CD4-positive, CD25-positive, alpha-beta regulatory T cell (primary cell): Measurements from ENCODE around the gene CSTB. TPM values are rescaled to one million over a fixed set of nuclear protein-coding genes. Genes with fewer than 3 reads are reported as not detected.
A peak's percentile ranks its signal among the peaks of the same experiment; 100 is the strongest.

Source experiments
- ATAC-seq, 2 donors: fragments of 150-1000 bp; cut with Tn5 transposase; one replicate each; pipeline ENCODE4 v1.10.0; 2021; ENCODE audit warnings: low read depth in 2 of 2, moderate number of reproducible peaks in 2 of 2, moderate library complexity in 1 of 2
- DNase-seq, 3 donors: peaks; one replicate each; pipeline versions ENCODE4 v3.0.0 to v3.0.0-alpha.2; 2012 to 2022; ENCODE audit warnings: mixed read lengths in 1 of 3
- H3K27ac ChIP-seq: one replicate; pipeline ENCODE4 v1.7.0; 2013; ENCODE audit warnings: mild to moderate bottlenecking, low read length; ENCODE audit not compliant: insufficient read depth, poor library complexity, severe bottlenecking
- H3K27me3 ChIP-seq: one replicate; pipeline ENCODE4 v1.7.0; 2013; ENCODE audit warnings: low read length; ENCODE audit not compliant: control insufficient read depth, insufficient read depth
- H3K36me3 ChIP-seq: one replicate; pipeline ENCODE4 v1.7.0; 2013; ENCODE audit warnings: mild to moderate bottlenecking, low read length, moderate library complexity; ENCODE audit not compliant: control insufficient read depth, insufficient read depth
- H3K4me1 ChIP-seq: 2 replicates; pipeline ENCODE4 v1.7.0; 2013; ENCODE audit warnings: mild to moderate bottlenecking, low read length; ENCODE audit not compliant: insufficient read depth, control insufficient read depth, poor library complexity, severe bottlenecking
- H3K4me3 ChIP-seq: one replicate; pipeline ENCODE4 v1.7.0; 2013; ENCODE audit warnings: low read depth, mild to moderate bottlenecking, low read length, moderate library complexity
- H3K9me3 ChIP-seq, 2 experiments: 1 replicate in 1 of 2; 2 replicates in 1 of 2; pipeline ENCODE4 v1.7.0; 2013; ENCODE audit warnings: low read length in 2 of 2, mild to moderate bottlenecking in 1 of 2, moderate library complexity in 1 of 2; ENCODE audit not compliant: control insufficient read depth in 2 of 2
- H3K27ac Mint-ChIP-seq, 3 donors: one replicate each; pipeline ENCODE4 v1.8.0; 2020 to 2022; ENCODE audit warnings: mild to moderate bottlenecking in 3 of 3, mixed read lengths in 3 of 3, moderate library complexity in 2 of 3
- H3K27me3 Mint-ChIP-seq: one replicate; pipeline ENCODE4 v1.8.0; 2022; ENCODE audit warnings: mild to moderate bottlenecking, mixed read lengths
- H3K36me3 Mint-ChIP-seq: one replicate; pipeline ENCODE4 v1.8.0; 2020; ENCODE audit warnings: mixed read lengths
- H3K4me1 Mint-ChIP-seq, 4 donors: one replicate each; pipeline ENCODE4 v1.8.0; 2020 to 2022; ENCODE audit warnings: mixed read lengths in 4 of 4, mild to moderate bottlenecking in 1 of 4
- H3K4me3 Mint-ChIP-seq, 4 donors: one replicate each; pipeline ENCODE4 v1.8.0; 2020 to 2022; ENCODE audit warnings: mild to moderate bottlenecking in 4 of 4, mixed read lengths in 4 of 4, moderate library complexity in 3 of 4
- H3K9me3 Mint-ChIP-seq, 7 donors: one replicate each; pipeline ENCODE4 v1.8.0; 2020 to 2022; ENCODE audit warnings: mixed read lengths in 7 of 7, mild to moderate bottlenecking in 3 of 7, moderate library complexity in 2 of 7
- polyA plus RNA-seq, 4 donors: library from polyadenylated mRNA; unstranded; fragments of 300-500 nt; fragmentation: Illumina TruSeq; gene quantifications; one replicate each; pipeline ENCODE4 v1.2.3, GENCODE V29; 2021
- total RNA-seq: library from RNA; stranded (reverse); gene quantifications from one replicate; pipeline ENCODE4 v1.2.3, GENCODE V29; 2022

CSTB gene
- total and polyA plus RNA-seq, 5 donors from 2014 or later, result 24.5 to 138 (median 84.2) TPM

DNA sequence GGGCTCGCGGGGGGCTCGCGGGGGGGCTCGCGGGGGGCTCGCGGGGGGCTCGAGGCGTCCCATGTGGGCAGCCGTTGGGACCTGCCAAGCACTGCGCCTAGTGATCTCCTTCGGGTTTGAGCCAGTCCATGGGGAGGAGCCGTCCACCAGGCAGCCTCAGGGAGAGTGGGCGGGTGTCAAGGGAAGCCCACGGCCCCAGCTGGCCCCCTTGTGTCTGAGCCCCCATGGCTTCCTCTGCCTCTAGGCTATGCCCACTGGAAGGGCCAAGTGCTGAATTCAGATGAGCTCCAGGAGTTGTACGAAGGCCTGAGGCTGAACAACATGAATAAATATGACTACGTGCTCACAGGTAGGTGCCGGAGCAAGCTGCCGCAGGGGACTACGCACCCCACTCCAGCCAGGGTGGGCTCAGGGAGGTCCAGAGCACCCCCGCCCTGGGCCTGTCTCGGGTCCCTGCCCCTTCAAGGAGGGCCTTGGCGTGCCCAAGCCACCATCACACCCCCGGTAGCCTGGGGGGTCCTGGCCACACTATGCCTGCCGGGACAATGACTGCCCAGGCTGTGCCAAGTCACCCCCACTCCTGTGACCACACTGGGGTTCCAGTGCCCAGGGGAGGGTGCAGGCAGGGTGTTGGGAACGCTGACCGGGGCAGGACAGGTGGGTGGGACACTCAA lies 34.5 kb downstream of the CSTB start:
- Mint-ChIP-seq H3K27me3 (no peaks in the 10 kb centered on the region), H3K27ac (no peak overlapping the region), H3K9me3 (no peaks in the 10 kb centered on the region), H3K36me3 (peaks cover 8% of the 10 kb centered on the region), H3K4me1 (peaks cover 0 to 4% (median 2%) of the 10 kb centered on the region in 4 donors), H3K4me3 (no peak overlapping the region)
- Histone ChIP-seq H3K4me3 (no peak overlapping the region), H3K27ac (no peak overlapping the region), H3K4me1 (no peaks in the 10 kb centered on the region), H3K27me3 (no peaks in the 10 kb centered on the region), H3K9me3 (no peaks in the 10 kb centered on the region), H3K36me3 (peaks cover 7% of the 10 kb centered on the region)
- no peak for DNase-seq
- no peak for ATAC-seq

DNA sequence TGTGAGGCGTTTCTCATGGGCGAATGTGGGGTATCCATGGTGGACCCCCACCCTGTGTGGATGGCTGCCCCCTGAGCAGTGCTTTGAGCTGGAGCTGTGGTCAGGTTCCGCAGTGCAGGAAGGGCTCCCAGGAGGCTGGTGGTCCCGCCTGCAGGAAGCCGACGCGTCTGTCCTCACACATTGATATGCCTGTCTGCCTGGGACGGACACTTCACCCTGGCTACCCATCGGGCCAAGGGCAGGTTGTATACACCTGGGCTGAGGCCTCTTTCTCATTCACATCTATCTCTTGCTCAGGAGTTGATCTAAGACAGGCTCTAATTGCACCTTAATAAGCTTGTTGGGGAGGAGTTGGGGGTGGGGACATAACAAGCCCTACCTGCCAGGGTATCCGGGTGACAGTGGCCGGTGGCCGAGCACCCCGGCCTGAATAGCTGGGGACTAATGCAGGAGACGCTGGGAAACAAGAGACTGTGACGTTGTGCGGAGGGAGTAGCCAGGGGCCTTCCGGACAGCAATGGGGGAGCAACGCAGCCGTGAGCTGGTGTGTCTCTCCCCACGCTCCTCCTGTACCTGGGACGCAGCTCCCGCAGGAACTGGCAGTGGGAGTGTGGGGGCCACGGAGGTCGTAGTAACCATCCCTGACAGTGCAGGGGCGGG lies 35.5 kb downstream of the CSTB start:
- peak overlapping the region in 1 of 4 donors; percentile 33 for H3K4me3 Mint-ChIP-seq
- H3K4me1 Mint-ChIP-seq, result peaks cover 0 to 4% (median 2%) of the 10 kb centered on the region in 4 donors
- no peaks in the 10 kb centered on the region for H3K27me3 ChIP-seq
- H3K27ac Mint-ChIP-seq, result no peak overlapping the region
- DNase-seq (peak in 2 of 3 donors; percentile 36 to 59), ATAC-seq (no peak)
- no peaks in the 10 kb centered on the region for H3K27me3 Mint-ChIP-seq
- H3K9me3 Mint-ChIP-seq, result no peaks in the 10 kb centered on the region
- peaks cover 3% of the 10 kb centered on the region for H3K36me3 Mint-ChIP-seq
- peaks cover 7% of the 10 kb centered on the region for H3K36me3 ChIP-seq
- no peak overlapping the region for H3K27ac ChIP-seq
- no peak overlapping the region for H3K4me3 ChIP-seq
- no peaks in the 10 kb centered on the region for H3K4me1 ChIP-seq
- no peaks in the 10 kb centered on the region for H3K9me3 ChIP-seq

DNA sequence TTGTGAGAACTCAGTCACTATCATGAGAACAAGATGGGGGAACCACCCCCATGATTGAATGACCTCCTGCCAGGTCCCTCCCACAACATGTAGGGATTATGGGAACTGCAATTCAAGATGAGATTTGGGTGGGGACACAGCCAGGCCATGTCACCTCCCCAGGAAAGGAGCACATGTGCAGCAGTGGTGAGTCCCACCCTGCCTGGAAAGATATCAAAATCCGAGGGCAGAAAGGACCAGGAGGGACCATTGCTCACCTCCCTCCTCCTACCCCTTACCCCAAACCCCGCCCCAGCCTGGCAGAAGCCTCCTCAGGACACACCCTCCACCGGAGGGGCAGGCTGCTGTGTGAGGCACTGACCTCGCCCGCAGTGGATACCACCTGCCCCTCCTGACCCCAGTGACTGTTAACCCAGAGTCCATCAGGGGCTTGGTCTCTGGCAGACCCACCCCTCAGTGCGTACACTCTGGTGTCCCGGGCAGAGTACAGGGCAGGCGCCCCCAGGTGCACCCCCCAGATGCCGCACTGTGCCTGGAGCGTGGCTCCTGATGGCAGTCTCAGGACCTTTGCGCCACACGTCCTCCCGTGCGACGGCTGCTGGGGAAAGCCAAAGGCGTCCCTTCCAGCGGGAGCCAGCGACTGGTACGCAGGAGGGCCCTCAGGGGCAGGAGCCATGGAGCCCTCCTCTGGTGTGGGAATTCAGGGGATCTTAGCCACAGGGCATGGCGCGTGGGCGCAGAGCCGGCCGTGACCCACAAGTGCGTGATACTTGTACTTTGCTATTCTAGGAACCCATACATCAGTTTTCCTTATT lies 36.3 kb downstream of the CSTB start:
- no peak for DNase-seq

DNA sequence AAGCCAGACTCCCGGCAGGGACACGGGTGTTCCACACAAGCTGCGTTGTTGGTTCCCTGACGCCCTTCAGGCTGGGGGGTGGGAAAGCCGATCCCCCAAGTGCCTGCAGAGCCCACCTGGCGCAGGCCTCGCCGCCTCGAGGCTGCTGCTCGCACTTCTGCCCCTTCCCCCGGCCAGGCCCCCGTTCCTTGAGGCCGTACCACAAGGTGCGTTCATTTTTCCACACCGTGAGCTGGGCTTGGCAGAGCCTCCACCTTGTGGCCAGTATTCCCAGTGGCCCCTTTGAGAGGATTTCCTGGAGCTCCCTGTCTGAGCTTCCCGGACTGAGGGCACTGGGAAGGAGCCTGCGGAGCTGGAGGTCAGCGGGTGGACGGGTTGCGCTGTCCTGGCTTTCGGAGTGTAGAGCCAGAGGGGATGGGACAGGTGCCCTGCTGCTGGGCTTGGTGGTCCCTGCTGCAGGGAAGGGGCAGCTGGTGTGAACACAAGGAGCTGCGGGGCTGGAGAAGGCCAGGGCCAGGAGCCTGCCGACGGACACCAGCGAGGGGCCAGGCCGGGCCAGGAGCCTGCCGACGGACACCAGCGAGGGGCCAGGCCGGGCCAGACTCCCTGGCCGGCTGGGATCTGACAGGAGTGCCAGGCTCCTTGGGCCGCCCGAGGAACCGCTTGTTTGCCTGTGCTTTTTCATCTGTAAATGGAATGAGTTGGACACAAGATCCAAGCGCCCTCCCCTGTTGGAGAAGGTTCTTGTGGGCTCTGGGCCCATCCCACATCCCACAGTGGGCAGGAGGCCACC lies 38.8 kb downstream of the CSTB start:
- Mint-ChIP-seq H3K9me3 (no peaks in the 10 kb centered on the region), H3K4me1 (peaks cover 0 to 17% (median 8%) of the 10 kb centered on the region in 4 donors), H3K27me3 (no peaks in the 10 kb centered on the region), H3K4me3 (no peak overlapping the region), H3K27ac (no peak overlapping the region), H3K36me3 (peaks cover 3% of the 10 kb centered on the region)
- H3K9me3 ChIP-seq, result no peaks in the 10 kb centered on the region
- no peak overlapping the region for H3K4me3 ChIP-seq
- peaks cover 14% of the 10 kb centered on the region for H3K4me1 ChIP-seq
- DNase-seq, result no peak
- no peak for ATAC-seq
- H3K36me3 ChIP-seq, result no peaks in the 10 kb centered on the region
- H3K27ac ChIP-seq, result no peak overlapping the region
- no peaks in the 10 kb centered on the region for H3K27me3 ChIP-seq

More for the DNA sequence above, 36.3 kb downstream of the CSTB start:
- H3K27ac Mint-ChIP-seq, result no peak overlapping the region
- ATAC-seq, result no peak
- H3K27me3 ChIP-seq, result no peaks in the 10 kb centered on the region
- no peaks in the 10 kb centered on the region for H3K9me3 ChIP-seq
- H3K36me3 Mint-ChIP-seq, result peaks cover 3% of the 10 kb centered on the region
- H3K4me1 Mint-ChIP-seq, result peaks cover 0 to 4% (median 2%) of the 10 kb centered on the region in 4 donors
- H3K4me3 ChIP-seq, result no peak overlapping the region
- peaks cover 6% of the 10 kb centered on the region for H3K36me3 ChIP-seq
- H3K27ac ChIP-seq, result no peak overlapping the region
- H3K4me1 ChIP-seq, result no peaks in the 10 kb centered on the region
- no peak overlapping the region for H3K4me3 Mint-ChIP-seq
- no peaks in the 10 kb centered on the region for H3K27me3 Mint-ChIP-seq
- no peaks in the 10 kb centered on the region for H3K9me3 Mint-ChIP-seq

DNA sequence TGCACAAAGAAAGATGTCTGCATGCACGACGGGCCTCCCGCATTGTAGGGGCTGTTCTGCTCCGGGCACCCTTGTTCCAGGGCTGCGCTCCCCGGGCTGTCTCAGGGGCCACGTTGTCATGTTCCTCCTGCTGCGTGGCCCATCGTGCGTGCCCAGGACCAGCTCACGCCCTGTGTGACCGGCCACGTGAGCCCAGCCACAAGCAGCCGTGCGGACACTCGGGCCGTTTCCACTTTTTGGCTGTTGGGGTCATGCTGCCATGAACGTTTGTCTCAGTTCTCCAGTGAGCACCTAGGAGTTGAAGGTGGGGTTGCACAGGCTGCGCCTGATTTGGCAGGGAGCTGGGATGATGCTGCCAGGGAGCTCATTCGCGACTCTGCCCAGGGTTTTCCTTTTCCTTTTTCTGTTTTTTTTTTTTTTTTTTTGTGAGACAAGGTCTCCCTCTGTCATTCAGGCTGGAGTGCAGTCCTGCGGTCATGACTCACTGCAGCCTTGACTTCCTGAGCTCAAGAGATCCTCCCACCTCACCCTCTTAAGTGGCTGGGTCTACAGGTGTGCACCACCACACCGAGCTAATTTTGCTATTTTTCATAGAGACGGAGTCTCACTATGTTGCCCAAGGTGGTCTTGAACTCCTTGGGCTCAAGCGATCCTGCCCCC lies 39.8 kb downstream of the CSTB start:
- no peaks in the 10 kb centered on the region for H3K27me3 Mint-ChIP-seq
- Histone ChIP-seq H3K4me3 (no peak overlapping the region), H3K4me1 (peaks cover 14% of the 10 kb centered on the region), H3K27me3 (no peaks in the 10 kb centered on the region), H3K27ac (no peak overlapping the region), H3K36me3 (no peaks in the 10 kb centered on the region), H3K9me3 (no peaks in the 10 kb centered on the region)
- peak overlapping the region in 2 of 4 donors; percentile 28 to 47 for H3K4me3 Mint-ChIP-seq
- peaks cover under 1 to 22% (median 10%) of the 10 kb centered on the region in 4 donors for H3K4me1 Mint-ChIP-seq
- DNase-seq, result no peak
- no peak for ATAC-seq
- H3K27ac Mint-ChIP-seq, result no peak overlapping the region
- peaks cover 3% of the 10 kb centered on the region for H3K36me3 Mint-ChIP-seq
- H3K9me3 Mint-ChIP-seq, result no peaks in the 10 kb centered on the region

DNA sequence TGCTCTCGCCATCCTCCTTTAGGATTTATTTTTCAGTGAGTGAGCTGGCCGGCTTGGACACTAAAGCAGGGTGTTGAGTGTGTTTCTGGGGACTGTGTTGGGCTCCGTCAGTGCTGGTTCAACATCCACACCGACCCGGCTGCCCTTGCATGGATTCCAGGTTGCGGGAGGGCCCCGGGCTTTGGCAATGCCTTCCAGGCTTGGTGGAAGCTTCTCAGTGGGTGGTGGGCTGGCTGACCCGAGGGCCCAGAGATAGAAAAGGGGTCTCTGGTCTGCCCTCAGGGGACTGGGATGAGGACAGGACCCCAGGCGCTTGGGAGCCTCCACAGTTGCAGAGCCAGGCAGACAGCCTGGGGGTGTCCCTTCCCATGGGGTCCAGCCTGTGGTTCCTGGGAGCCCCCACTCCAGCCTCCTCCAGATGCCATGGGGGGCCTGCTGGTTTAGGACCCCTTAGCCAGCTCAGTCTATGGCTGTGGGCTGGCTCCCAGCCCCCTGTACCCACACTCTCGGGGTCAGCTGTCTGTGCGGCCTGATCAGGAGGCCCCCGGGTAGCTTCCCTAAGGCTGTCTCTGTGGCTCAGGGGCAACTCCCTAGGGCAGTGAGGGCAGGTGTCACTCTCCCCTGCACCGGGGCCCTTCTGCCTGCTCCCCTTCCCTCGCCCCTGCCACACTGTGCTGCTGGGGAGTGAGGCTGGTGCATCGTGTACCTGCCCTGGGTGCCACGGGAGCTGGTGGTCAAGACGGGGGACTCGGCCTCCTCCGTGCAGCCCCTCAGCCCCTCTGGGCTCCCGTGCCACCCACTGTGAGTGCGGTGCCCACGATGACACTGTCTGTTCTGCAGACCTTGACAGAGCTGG lies 40.6 kb downstream of the CSTB start:
- DNase-seq, result no peak
- no peak for ATAC-seq
- no peaks in the 10 kb centered on the region for H3K27me3 Mint-ChIP-seq
- Histone ChIP-seq H3K4me3 (no peak overlapping the region), H3K4me1 (peaks cover 14% of the 10 kb centered on the region), H3K27me3 (no peaks in the 10 kb centered on the region), H3K9me3 (no peaks in the 10 kb centered on the region), H3K36me3 (no peaks in the 10 kb centered on the region), H3K27ac (no peak overlapping the region)
- peaks cover 6 to 26% (median 16%) of the 10 kb centered on the region in 4 donors for H3K4me1 Mint-ChIP-seq
- no peaks in the 10 kb centered on the region for H3K9me3 Mint-ChIP-seq
- H3K27ac Mint-ChIP-seq, result no peak overlapping the region
- H3K4me3 Mint-ChIP-seq, result peak overlapping the region in 1 of 4 donors; percentile 47
- peaks cover 3% of the 10 kb centered on the region for H3K36me3 Mint-ChIP-seq
